B cell (primary cell): ENCODE measurements around the gene ITGB8. TPM values are rescaled to one million over a fixed set of nuclear protein-coding genes. Genes with fewer than 3 reads are reported as not detected.

Experiments
- ATAC-seq: fragments of 200-7000 bp; cut with Tn5 transposase; one replicate; pipeline ENCODE4 v1.10.0; 2021; ENCODE audit warnings: low read depth, mild to moderate bottlenecking, moderate number of reproducible peaks, moderate library complexity
- CTCF ChIA-PET: fragments of 350-600 bp; sonication (Branson Sonifier 250); formaldehyde crosslinking; loops from one replicate; lab custom pipeline; 2021; ENCODE audit warnings: antibody characterized with exemption, inconsistent platforms; lab: Charles Lee
- POLR2A ChIA-PET: fragments of 350-600 bp; sonication (Branson Sonifier 250); formaldehyde crosslinking; loops from one replicate; lab custom pipeline; 2021; ENCODE audit warnings: antibody characterized with exemption; lab: Charles Lee
- DNase-seq: peaks from one replicate; pipeline ENCODE4 v3.0.0; 2013
- H2AFZ ChIP-seq: 2 replicates; pipeline ENCODE4 v1.6.1; 2012; ENCODE audit warnings: mild to moderate bottlenecking, low read depth, low read length; ENCODE audit not compliant: insufficient read depth, poor library complexity, severe bottlenecking
- H3K27ac ChIP-seq, 2 donors: 1 replicate in 1 of 2; 2 replicates in 1 of 2; pipeline ENCODE4 v1.5.1; 2012 to 2013; ENCODE audit warnings: low read length in 2 of 2, mild to moderate bottlenecking in 2 of 2, moderate library complexity in 1 of 2
- H3K27me3 ChIP-seq, 4 experiments: fragments of 200-600 bp in 1 of 4; sonication (generic) in 1 of 4; replicated peaks in 1 of 4; 1 replicate in 2 of 4; 2 replicates in 2 of 4; pipeline versions ENCODE4 v1.6.1 to v1.7.0; 2013 to 2016; ENCODE audit warnings: low read length in 3 of 4, mild to moderate bottlenecking in 2 of 4, mixed read lengths in 1 of 4, moderate library complexity in 1 of 4; ENCODE audit not compliant: insufficient read depth in 4 of 4, control insufficient read depth in 3 of 4; ENCODE audit errors: control extremely low read depth in 1 of 4
- H3K36me3 ChIP-seq, 2 experiments: replicated peaks in 1 of 2; 1 replicate in 1 of 2; 2 replicates in 1 of 2; pipeline versions ENCODE4 v1.6.1 to v1.7.1; 2013; ENCODE audit warnings: low read length in 1 of 2; ENCODE audit not compliant: insufficient read depth in 2 of 2, control insufficient read depth in 1 of 2; ENCODE audit errors: control extremely low read depth in 1 of 2, extremely low read depth in 1 of 2
- H3K4me1 ChIP-seq, 2 donors: fragments of 200-600 bp in 1 of 2; sonication (generic) in 1 of 2; 1 replicate in 1 of 2; 2 replicates in 1 of 2; pipeline versions ENCODE4 v1.5.1 to v1.6.1; 2013 to 2017; ENCODE audit warnings: low read length in 2 of 2; ENCODE audit not compliant: control insufficient read depth in 2 of 2, insufficient read depth in 2 of 2
- H3K4me2 ChIP-seq: replicated peaks from 2 replicates; pipeline ENCODE3; 2012; ENCODE audit warnings: mild to moderate bottlenecking, low read depth, low read length; ENCODE audit not compliant: poor library complexity, severe bottlenecking
- H3K4me3 ChIP-seq, 5 experiments: fragments of 200-600 bp in 1 of 5; sonication (generic) in 1 of 5; 1 replicate in 3 of 5; 2 replicates in 2 of 5; pipeline versions ENCODE4 v1.5.1 to v1.7.0; 2011 to 2016; ENCODE audit warnings: low read length in 4 of 5, mild to moderate bottlenecking in 4 of 5, low read depth in 2 of 5, control low read depth in 1 of 5, moderate library complexity in 1 of 5; ENCODE audit not compliant: insufficient read depth in 1 of 5; ENCODE audit errors: control extremely low read depth in 1 of 5, extremely low read depth in 1 of 5
- H3K79me2 ChIP-seq: fragments of 200-600 bp; sonication (generic); one replicate; pipeline ENCODE4 v1.6.0; 2016; ENCODE audit warnings: low read length; ENCODE audit not compliant: control insufficient read depth, insufficient read depth
- H3K9ac ChIP-seq: fragments of 200-600 bp; sonication (generic); 2 replicates; pipeline ENCODE4 v1.6.1; 2017; ENCODE audit warnings: mild to moderate bottlenecking, low read length, moderate library complexity
- H3K9me3 ChIP-seq, 3 donors: one replicate each; pipeline versions ENCODE4 v1.6.1 to v1.7.1; 2013; ENCODE audit warnings: low read length in 2 of 3; ENCODE audit not compliant: control insufficient read depth in 2 of 3, insufficient read depth in 1 of 3; ENCODE audit errors: control extremely low read depth in 1 of 3
- H4K20me1 ChIP-seq: 2 replicates; pipeline ENCODE4 v1.6.0; 2012; ENCODE audit warnings: mild to moderate bottlenecking, low read length; ENCODE audit not compliant: insufficient read depth, control insufficient read depth, poor library complexity, severe bottlenecking
- H3K27ac Mint-ChIP-seq: one replicate; pipeline ENCODE4 v1.8.0; 2021; ENCODE audit warnings: mixed read lengths
- H3K27me3 Mint-ChIP-seq: one replicate; pipeline ENCODE4 v1.8.0; 2021; ENCODE audit warnings: mixed read lengths
- H3K4me1 Mint-ChIP-seq: one replicate; pipeline ENCODE4 v1.8.0; 2021; ENCODE audit warnings: mixed read lengths
- H3K4me3 Mint-ChIP-seq: one replicate; pipeline ENCODE4 v1.8.0; 2021; ENCODE audit warnings: mixed read lengths
- H3K9me3 Mint-ChIP-seq: one replicate; pipeline ENCODE4 v1.8.0; 2022; ENCODE audit warnings: mixed read lengths; ENCODE audit not compliant: insufficient read depth
- CTCF ChIP-seq: fragments of 200-600 bp; IDR thresholded peaks from one replicate; pipeline ENCODE4 v1.8.0; 2022; ENCODE audit warnings: antibody characterized with exemption, mild to moderate bottlenecking
- EZH2 ChIP-seq: IDR thresholded peaks from 2 replicates; pipeline ENCODE4 v1.6.1; 2012; ENCODE audit warnings: borderline replicate concordance, low read depth, mild to moderate bottlenecking, moderate library complexity, low read length; ENCODE audit not compliant: insufficient read depth, poor library complexity, severe bottlenecking
- WGBS: methylation state at CpG from one replicate; pipeline ENCODE4 v1.1.5; 2013; ENCODE audit warnings: missing lambda C conversion rate; ENCODE audit not compliant: insufficient coverage; 5-methylcytosine and 5-hydroxymethylcytosine counted together
- intact Hi-C: fragments of 100-400 bp; cut with micrococcal nuclease; formaldehyde crosslinking; loops from one replicate; pipeline ENCODE4 v1.10.0; 2022
- polyA plus RNA-seq: library from polyadenylated mRNA; depleted of rRNA; stranded (reverse); fragments of >200 nt; gene quantifications from 2 replicates; pipeline ENCODE4 v1.2.3, GENCODE V29; 2012
- total RNA-seq, 2 donors: library from RNA; stranded (reverse); fragments of 120-200 nt in 1 of 2; gene quantifications; 1 replicate in 1 of 2; 2 replicates in 1 of 2; pipeline versions ENCODE4 v1.2.3 to v1.2.4, GENCODE V29; 2013 to 2022

Gene ITGB8
- total and polyA plus RNA-seq, 2 donors (not counting 1 experiment from before 2014, with no cell fraction given), result 0.01 to 0.30 TPM

- H3K4me2 ChIP-seq, result no peak overlapping the region
- no peaks in the 10 kb centered on the region for H3K4me1 Mint-ChIP-seq
- intact Hi-C loops, result no loop called here
Observed at GRCh38 chr7:20350996-20351692, 20.4 kb downstream of the ITGB8 start.

More at GRCh38 chr7:20350996-20351692, 20.4 kb downstream of the ITGB8 start:
- no peak overlapping the region for H3K4me3 Mint-ChIP-seq
- Histone ChIP-seq H4K20me1 (no peaks in the 10 kb centered on the region), H3K4me3 (no peak overlapping the region), H2AFZ (no peak overlapping the region), H3K4me1 (no peaks in the 10 kb centered on the region), H3K9ac (no peak overlapping the region), H3K79me2 (no peaks in the 10 kb centered on the region), H3K27ac (no peak overlapping the region), H3K36me3 (no peaks in the 10 kb centered on the region), H3K9me3 (no peaks in the 10 kb centered on the region), H3K27me3 (peaks cover 0 to 7% (median 1%) of the 10 kb centered on the region in 4 experiments)
- no CpG with 5 or more reads among the region's 1 CpG for WGBS
- ChIA-PET POLR2A (no interaction called here), CTCF (no interaction called here)
- ATAC-seq, result no peak
- H3K27ac Mint-ChIP-seq, result no peak overlapping the region
- TF ChIP-seq CTCF, result no peak
- TF ChIP-seq EZH2, result no peak
- peaks cover 9% of the 10 kb centered on the region for H3K27me3 Mint-ChIP-seq
- DNase-seq, result no peak
- no peaks in the 10 kb centered on the region for H3K9me3 Mint-ChIP-seq
